Osteoblast (primary cell): Measurements from ENCODE around the gene COL20A1. TPM values are rescaled to one million over a fixed set of nuclear protein-coding genes. Genes with fewer than 3 reads are reported as not detected.

Experiments used
- DNase-seq: peaks from one replicate; pipeline ENCODE4 v3.0.0; 2011; ENCODE audit warnings: low spot score, mixed read lengths; ENCODE audit not compliant: insufficient read length; ENCODE audit errors: missing footprints
- H2AFZ ChIP-seq: 2 replicates; pipeline ENCODE4 v1.6.0; 2011; ENCODE audit warnings: mild to moderate bottlenecking, low read length
- H3K27ac ChIP-seq: 2 replicates; pipeline ENCODE4 v1.5.1; 2011; ENCODE audit warnings: mild to moderate bottlenecking, low read depth, low read length, moderate library complexity
- H3K27me3 ChIP-seq: 2 replicates; pipeline ENCODE4 v1.6.0; 2012; ENCODE audit warnings: mild to moderate bottlenecking, control low read depth, inconsistent platforms, low read length, moderate library complexity; ENCODE audit not compliant: insufficient read depth
- H3K36me3 ChIP-seq: 2 replicates; pipeline ENCODE4 v1.5.1; 2011; ENCODE audit warnings: mild to moderate bottlenecking, low read length, control low read depth, moderate library complexity; ENCODE audit not compliant: insufficient read depth
- H3K4me1 ChIP-seq: 2 replicates; pipeline ENCODE4 v1.5.1; 2011; ENCODE audit warnings: mild to moderate bottlenecking, low read length, control low read depth, moderate library complexity; ENCODE audit not compliant: insufficient read depth
- H3K4me2 ChIP-seq: 2 replicates; pipeline ENCODE4 v1.6.0; 2011; ENCODE audit warnings: mild to moderate bottlenecking, low read length; ENCODE audit not compliant: insufficient read depth
- H3K4me3 ChIP-seq: fragments of 200-600 bp; sonication (generic); 3 replicates; pipeline ENCODE4 v1.5.1; 2012; ENCODE audit warnings: mild to moderate bottlenecking, low read length, inconsistent platforms; ENCODE audit not compliant: insufficient read depth
- H3K79me2 ChIP-seq: 2 replicates; pipeline ENCODE4 v1.6.0; 2012; ENCODE audit warnings: mild to moderate bottlenecking, low read length, control low read depth, inconsistent platforms; ENCODE audit not compliant: insufficient read depth
- H3K9me3 ChIP-seq: 2 replicates; pipeline ENCODE4 v1.5.1; 2011; ENCODE audit warnings: low read depth, low read length, control low read depth
- H4K20me1 ChIP-seq: 2 replicates; pipeline ENCODE4 v1.6.0; 2012; ENCODE audit warnings: mild to moderate bottlenecking, low read length, control low read depth; ENCODE audit not compliant: insufficient read depth
- CTCF ChIP-seq: IDR thresholded peaks from 2 replicates; pipeline ENCODE4 v1.5.1; 2011; ENCODE audit warnings: mild to moderate bottlenecking, low read depth, low read length, moderate library complexity; ENCODE audit errors: extremely low read depth
- total RNA-seq: library from RNA; depleted of rRNA; stranded (reverse); fragments of >200 nt; gene quantifications from 2 replicates; pipeline ENCODE4 v1.2.3, GENCODE V29; 2012

The COL20A1 gene
- total RNA-seq, 1 donor, result not detected

GRCh38 chr20:63371291-63371865 lies 78.4 kb downstream of the COL20A1 start:
- no peak overlapping the region for H3K4me3 ChIP-seq
- H4K20me1 ChIP-seq, result no peaks in the 10 kb centered on the region
- H3K4me1 ChIP-seq, result no peaks in the 10 kb centered on the region
- H3K9me3 ChIP-seq, result no peaks in the 10 kb centered on the region
- no peaks in the 10 kb centered on the region for H3K79me2 ChIP-seq
- peaks cover 3% of the 10 kb centered on the region for H3K27me3 ChIP-seq
- H3K27ac ChIP-seq, result no peak overlapping the region
- H3K36me3 ChIP-seq, result no peaks in the 10 kb centered on the region
- no peak for TF ChIP-seq CTCF
- no peak overlapping the region for H2AFZ ChIP-seq
- no peak for DNase-seq
- no peak overlapping the region for H3K4me2 ChIP-seq

GRCh38 chr20:63372971-63373885 lies 80.2 kb downstream of the COL20A1 start:
- no peaks in the 10 kb centered on the region for H4K20me1 ChIP-seq
- H3K4me1 ChIP-seq, result no peaks in the 10 kb centered on the region
- no peak overlapping the region for H3K4me3 ChIP-seq
- TF ChIP-seq CTCF, result no peak
- H3K36me3 ChIP-seq, result no peaks in the 10 kb centered on the region
- no peak overlapping the region for H2AFZ ChIP-seq
- peaks cover 4% of the 10 kb centered on the region for H3K27me3 ChIP-seq
- H3K9me3 ChIP-seq, result no peaks in the 10 kb centered on the region
- no peak for DNase-seq
- H3K27ac ChIP-seq, result no peak overlapping the region
- no peaks in the 10 kb centered on the region for H3K79me2 ChIP-seq
- H3K4me2 ChIP-seq, result no peak overlapping the region

GRCh38 chr20:63373996-63374395 lies 81.0 kb downstream of the COL20A1 start:
- Histone ChIP-seq H4K20me1 (no peaks in the 10 kb centered on the region), H3K27me3 (peaks cover 4% of the 10 kb centered on the region), H3K36me3 (no peaks in the 10 kb centered on the region), H3K9me3 (no peaks in the 10 kb centered on the region), H3K4me2 (no peak overlapping the region), H3K4me3 (no peak overlapping the region), H3K27ac (no peak overlapping the region), H3K4me1 (no peaks in the 10 kb centered on the region), H3K79me2 (no peaks in the 10 kb centered on the region), H2AFZ (no peak overlapping the region)
- TF ChIP-seq CTCF, result no peak
- no peak for DNase-seq

GRCh38 chr20:63374504-63374903 lies 81.5 kb downstream of the COL20A1 start:
- Histone ChIP-seq H3K27me3 (peaks cover 4% of the 10 kb centered on the region), H3K4me2 (no peak overlapping the region), H3K27ac (no peak overlapping the region), H2AFZ (no peak overlapping the region), H3K4me1 (no peaks in the 10 kb centered on the region), H3K79me2 (no peaks in the 10 kb centered on the region), H4K20me1 (no peaks in the 10 kb centered on the region), H3K9me3 (no peaks in the 10 kb centered on the region), H3K4me3 (no peak overlapping the region), H3K36me3 (no peaks in the 10 kb centered on the region)
- DNase-seq, result no peak
- TF ChIP-seq CTCF, result no peak
